ENCODE measurements around the gene NINJ2. TPM values are rescaled to one million over a fixed set of nuclear protein-coding genes. Genes with fewer than 3 reads are reported as not detected.

The NINJ2 gene
- total RNA-seq, 2 experiments from 2014 or later, result 1.4 to 1.9 TPM

DNA sequence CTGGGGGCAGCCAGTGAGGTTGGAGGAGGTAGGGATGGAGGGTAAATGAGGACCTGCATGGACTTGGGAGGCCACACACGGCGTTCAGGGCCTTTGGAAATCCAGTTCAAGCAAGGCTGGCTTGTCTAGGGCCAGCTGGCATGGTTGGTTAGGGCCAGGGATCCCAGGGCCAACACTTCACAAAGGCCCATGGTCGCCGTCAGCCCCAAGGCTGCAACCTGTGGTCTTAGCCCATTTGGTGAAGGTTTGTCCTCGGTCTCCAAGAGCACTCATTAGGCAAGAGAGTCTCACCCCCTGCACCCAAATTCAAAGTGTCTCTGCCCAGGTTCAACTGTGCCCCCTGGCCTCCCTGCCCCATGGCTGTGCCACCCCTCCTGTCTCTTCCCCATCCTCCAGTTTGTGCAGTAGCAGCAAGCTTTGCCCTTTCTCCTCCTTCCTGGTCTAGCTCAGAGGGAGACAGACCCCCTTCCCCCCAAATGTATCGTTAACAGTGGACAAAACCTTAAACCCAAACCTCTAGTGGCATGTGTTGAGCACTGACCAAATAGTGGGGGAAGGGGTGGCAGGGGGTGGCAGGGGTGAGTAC lies 94.1 kb downstream of the NINJ2 start:
- Mint-ChIP-seq H3K27me3 (no peaks in the 10 kb centered on the region), H3K36me3 (no peaks in the 10 kb centered on the region), H3K4me3 (peak overlapping the region; percentile 81), H3K4me1 (peaks cover 40% of the 10 kb centered on the region), H3K9me3 (no peaks in the 10 kb centered on the region), H3K27ac (peak overlapping the region; percentile 60)
- DNase-seq, result no peak

DNA sequence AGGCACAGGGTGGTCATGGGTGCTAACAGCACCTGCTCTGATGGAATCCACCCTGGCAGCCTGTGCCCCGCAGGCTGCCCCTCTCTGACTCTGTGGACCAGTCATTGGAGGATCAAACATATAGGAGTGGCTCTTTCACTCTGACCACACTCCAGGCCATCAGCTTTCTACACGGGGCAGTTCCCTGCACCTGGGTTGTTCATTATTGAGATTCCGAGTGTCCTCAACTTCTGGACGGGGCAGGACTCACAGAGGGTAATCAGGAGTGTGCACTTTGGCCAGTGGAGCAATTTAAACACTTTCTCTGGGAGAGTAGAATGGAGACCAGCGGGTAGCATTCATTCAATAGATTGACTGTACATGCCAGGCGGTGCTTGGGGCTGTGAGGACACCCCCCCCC lies 94.8 kb downstream of the NINJ2 start:
- no peaks in the 10 kb centered on the region for H3K36me3 Mint-ChIP-seq
- no peak for DNase-seq
- no peaks in the 10 kb centered on the region for H3K27me3 Mint-ChIP-seq
- no peak overlapping the region for H3K27ac Mint-ChIP-seq
- H3K4me1 Mint-ChIP-seq, result peaks cover 47% of the 10 kb centered on the region
- H3K4me3 Mint-ChIP-seq, result no peak overlapping the region
- H3K9me3 Mint-ChIP-seq, result no peaks in the 10 kb centered on the region

DNA sequence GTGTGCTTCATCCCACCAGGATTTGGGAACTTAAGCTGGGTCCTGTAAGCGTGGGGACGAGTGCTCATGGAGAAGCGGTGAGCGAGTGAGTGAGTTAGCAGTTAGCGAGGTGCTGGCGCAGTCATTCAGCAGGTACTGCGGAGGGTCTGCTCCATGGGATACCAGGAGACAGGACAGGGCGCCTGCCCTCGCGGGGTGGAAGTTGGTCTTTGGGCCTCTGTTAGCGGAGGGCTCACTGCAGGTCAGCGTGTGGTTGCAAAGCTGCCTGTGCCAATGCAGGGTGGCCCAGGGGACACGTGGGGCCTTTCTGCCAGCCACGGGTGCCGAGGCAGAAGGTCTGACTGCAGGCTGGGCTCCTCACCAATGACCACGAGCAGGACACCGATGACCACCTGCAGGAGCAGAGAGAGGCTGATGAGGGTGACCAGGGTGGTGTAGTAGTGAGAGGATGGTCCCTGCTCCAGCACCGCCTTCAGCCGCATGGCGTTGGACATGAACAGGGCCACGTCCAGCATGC lies 97.6 kb downstream of the NINJ2 start:
- H3K36me3 Mint-ChIP-seq, result no peaks in the 10 kb centered on the region
- H3K27ac Mint-ChIP-seq, result no peak overlapping the region

DNA sequence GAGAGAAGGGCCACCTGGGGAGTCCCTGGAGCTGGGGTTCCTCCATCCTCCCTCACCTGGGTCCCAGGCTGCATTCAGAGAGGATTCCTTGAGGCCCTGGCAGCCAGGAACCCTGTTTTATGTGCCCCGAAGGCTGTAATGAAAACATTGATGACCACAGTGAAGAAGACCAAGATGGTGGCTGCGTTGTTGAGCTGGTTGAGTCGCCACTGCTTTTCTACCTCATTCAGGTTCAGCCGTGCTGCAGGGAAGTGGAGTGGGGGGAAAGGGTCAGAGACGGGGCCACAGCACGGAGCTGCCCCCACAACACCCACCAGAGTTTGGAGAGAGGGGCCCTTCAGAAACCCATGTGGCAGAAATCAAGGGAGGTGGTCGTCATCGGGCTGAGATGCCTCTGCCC lies 98.1 kb downstream of the NINJ2 start:
- DNase-seq, result no peak
- no peaks in the 10 kb centered on the region for H3K9me3 Mint-ChIP-seq
- peaks cover 53% of the 10 kb centered on the region for H3K4me1 Mint-ChIP-seq
- no peak overlapping the region for H3K4me3 Mint-ChIP-seq
- no peaks in the 10 kb centered on the region for H3K27me3 Mint-ChIP-seq
- H3K36me3 Mint-ChIP-seq, result no peaks in the 10 kb centered on the region
- no peak overlapping the region for H3K27ac Mint-ChIP-seq

More for the DNA sequence above, 97.6 kb downstream of the NINJ2 start:
- no peak for DNase-seq
- Mint-ChIP-seq H3K9me3 (no peaks in the 10 kb centered on the region), H3K27me3 (no peaks in the 10 kb centered on the region), H3K4me3 (no peak overlapping the region), H3K4me1 (peaks cover 53% of the 10 kb centered on the region)

DNA sequence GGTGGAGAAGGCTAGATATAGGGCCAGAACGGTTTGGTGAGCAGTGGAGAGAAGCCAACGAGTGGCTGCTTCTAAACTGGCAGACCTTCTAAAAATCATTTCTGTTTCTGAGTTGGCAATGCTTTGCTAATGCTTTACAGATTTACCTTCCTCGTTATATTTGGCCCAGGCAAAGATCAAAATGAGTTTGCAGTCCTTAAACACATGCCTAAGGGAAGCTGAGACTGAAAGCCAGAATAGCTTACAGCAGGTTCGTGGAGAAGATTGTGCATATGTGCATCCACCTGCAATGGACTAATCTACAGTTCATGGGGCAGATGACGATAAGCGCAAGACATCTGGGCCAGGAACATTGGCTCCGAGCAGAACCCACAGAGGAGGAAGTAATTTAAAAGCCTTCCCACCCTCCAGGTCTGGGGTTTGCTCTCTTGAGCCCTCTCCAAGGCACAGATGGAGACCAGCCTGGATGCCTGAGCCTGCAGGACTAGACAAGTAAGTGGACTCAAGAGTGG lies 99.4 kb downstream of the NINJ2 start:
- peaks cover 45% of the 10 kb centered on the region for H3K4me1 Mint-ChIP-seq
- peak overlapping the region; percentile 73 for H3K27ac Mint-ChIP-seq
- H3K36me3 Mint-ChIP-seq, result no peaks in the 10 kb centered on the region

DNA sequence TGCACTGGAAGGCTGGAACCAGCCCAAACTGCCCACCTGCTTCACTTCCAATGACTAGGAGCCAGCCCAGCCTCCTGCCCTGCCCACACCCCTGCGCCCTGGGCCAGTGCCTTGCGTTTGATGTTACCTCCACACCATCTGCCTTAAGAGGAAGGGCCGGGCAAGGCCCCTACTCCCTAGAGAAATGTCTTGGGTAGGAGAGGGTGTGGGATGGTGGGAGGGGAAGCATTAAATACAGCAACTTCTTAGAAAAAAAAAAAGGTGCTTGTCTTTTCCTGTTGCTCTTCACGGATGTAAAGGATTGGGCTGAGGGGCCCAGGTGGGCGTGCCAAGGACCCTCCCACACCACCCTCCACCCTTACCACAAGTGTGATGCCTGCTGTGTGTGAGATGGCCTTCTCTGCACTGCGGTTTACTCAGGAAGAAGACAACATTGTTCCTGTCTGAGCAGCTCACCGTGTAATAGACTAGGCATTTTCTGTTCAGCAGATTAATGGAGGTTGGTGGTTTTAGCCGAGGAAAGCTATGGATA lies 99.9 kb downstream of the NINJ2 start:
- Mint-ChIP-seq H3K4me1 (peaks cover 42% of the 10 kb centered on the region), H3K36me3 (no peaks in the 10 kb centered on the region), H3K27me3 (no peaks in the 10 kb centered on the region), H3K9me3 (no peaks in the 10 kb centered on the region), H3K27ac (peak overlapping the region; percentile 73), H3K4me3 (peak overlapping the region; percentile 62)
- DNase-seq, result peak; percentile 48

More for the DNA sequence above, 99.4 kb downstream of the NINJ2 start:
- Mint-ChIP-seq H3K4me3 (peak overlapping the region; percentile 62), H3K9me3 (no peaks in the 10 kb centered on the region), H3K27me3 (no peaks in the 10 kb centered on the region)
- DNase-seq, result no peak

DNA sequence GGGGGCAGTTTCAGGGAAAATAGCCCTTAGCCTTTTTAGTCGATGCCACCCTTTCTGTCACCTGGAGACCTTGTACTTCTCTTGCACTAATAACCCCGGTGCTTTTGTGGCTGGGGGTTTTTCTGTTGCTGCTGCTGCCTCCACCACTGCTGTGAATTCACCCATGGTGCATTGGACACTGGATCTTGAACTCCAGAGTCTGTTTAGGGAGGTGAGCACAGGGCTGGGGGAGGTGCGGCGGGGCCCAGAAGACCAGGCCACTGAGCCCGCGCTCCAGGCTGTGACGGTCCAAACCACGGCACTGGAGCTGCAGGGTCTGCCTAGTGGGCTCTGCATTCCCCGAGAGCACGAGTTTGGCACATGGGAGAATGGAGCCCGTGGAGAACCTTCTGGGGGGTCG lies 100.6 kb downstream of the NINJ2 start:
- no peaks in the 10 kb centered on the region for H3K9me3 Mint-ChIP-seq
- no peak for DNase-seq
- peak overlapping the region; percentile 40 for H3K4me3 Mint-ChIP-seq
- H3K4me1 Mint-ChIP-seq, result peaks cover 41% of the 10 kb centered on the region
- no peaks in the 10 kb centered on the region for H3K27me3 Mint-ChIP-seq
- peak overlapping the region; percentile 73 for H3K27ac Mint-ChIP-seq
- H3K36me3 Mint-ChIP-seq, result no peaks in the 10 kb centered on the region

DNA sequence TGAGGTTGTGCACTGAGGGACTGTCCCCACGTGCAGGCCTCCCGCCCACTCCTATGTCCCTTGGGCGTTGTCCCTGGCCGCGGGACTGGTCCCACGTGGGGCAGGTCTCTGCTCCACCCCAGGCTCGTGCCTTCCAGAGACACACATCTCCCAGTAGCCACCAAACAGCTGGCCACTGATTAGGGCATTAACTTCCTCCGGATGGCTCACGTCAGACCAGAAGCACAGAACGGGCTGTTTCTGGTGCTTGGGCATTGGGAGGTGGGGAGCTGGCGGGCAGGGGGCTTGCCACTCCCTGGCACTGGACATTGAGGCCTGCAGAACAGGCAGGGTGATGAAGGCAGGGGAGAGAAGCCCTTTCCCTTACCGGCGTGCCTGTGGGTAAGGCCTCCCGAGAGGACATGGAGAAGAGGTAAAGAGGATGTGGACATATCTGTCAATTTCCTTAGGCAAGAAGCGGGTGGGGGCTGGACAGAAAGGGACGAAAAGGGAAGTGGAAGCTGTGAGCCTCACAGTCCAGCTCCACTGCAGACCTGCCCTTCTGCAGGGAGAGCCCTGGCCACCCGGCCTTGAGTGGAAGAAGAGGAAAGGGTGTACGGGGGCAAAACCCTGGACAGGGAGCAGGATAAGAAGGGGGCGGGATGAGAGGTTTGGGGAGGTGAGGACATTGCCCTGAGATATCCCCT lies 101.2 kb downstream of the NINJ2 start:
- Mint-ChIP-seq H3K27me3 (no peaks in the 10 kb centered on the region), H3K36me3 (no peaks in the 10 kb centered on the region), H3K4me3 (no peak overlapping the region), H3K9me3 (no peaks in the 10 kb centered on the region), H3K27ac (no peak overlapping the region), H3K4me1 (peaks cover 41% of the 10 kb centered on the region)
- no peak for DNase-seq

DNA sequence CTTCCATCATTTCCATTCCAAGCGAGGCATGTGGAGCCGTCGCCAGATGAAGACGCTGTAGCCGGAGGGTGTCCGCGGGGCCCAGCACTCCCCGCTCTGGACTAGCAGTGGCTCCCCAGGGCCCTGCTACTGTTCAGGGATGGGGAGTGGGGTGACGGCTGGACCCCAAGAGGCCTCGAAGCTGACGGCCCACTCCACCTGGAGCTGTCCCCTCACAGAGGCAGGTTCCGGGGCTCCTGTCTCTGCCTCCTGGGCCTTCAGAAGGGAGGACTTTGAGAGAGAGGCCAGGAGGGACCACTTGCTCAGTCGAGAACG lies 101.9 kb downstream of the NINJ2 start:
- no peaks in the 10 kb centered on the region for H3K27me3 Mint-ChIP-seq
- DNase-seq, result no peak
- peaks cover 39% of the 10 kb centered on the region for H3K4me1 Mint-ChIP-seq
- no peaks in the 10 kb centered on the region for H3K9me3 Mint-ChIP-seq
- no peaks in the 10 kb centered on the region for H3K36me3 Mint-ChIP-seq
- H3K27ac Mint-ChIP-seq, result no peak overlapping the region
- no peak overlapping the region for H3K4me3 Mint-ChIP-seq

DNA sequence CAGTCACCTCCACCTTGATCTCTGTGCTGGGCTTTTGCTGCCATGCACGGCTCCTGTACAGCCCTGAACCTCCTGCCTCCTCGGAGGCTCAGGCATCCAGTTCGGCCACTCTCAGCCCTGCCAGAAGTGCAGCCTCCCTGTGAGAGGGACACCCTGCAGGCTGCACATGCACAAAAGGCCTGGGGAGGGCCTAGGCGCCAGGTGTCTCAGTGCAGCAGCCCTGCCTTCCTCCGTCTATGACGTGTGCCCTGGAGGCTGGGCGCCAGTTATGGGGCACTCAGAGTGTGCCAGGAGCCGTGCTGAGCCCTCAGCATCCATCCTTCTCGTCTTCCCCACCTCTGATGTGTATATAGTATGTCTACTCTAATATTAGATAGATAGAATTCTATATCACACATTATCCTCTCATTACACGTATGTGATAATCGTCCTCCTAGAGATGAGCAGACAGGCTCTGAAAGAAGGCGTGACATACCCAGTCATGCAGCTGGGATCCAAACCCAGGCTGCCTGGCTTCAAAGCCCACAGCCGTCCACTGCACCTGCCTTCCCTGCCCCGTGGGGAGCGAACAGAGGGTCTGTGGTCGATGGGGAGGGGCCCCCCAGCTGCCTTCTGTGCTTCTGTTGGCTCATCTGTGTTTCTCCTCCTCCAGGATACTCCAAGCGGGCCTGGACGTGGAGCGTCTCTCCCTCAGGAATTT lies 102.4 kb downstream of the NINJ2 start:
- Mint-ChIP-seq H3K27me3 (no peaks in the 10 kb centered on the region), H3K27ac (no peak overlapping the region)
- DNase-seq, result no peak

DNA sequence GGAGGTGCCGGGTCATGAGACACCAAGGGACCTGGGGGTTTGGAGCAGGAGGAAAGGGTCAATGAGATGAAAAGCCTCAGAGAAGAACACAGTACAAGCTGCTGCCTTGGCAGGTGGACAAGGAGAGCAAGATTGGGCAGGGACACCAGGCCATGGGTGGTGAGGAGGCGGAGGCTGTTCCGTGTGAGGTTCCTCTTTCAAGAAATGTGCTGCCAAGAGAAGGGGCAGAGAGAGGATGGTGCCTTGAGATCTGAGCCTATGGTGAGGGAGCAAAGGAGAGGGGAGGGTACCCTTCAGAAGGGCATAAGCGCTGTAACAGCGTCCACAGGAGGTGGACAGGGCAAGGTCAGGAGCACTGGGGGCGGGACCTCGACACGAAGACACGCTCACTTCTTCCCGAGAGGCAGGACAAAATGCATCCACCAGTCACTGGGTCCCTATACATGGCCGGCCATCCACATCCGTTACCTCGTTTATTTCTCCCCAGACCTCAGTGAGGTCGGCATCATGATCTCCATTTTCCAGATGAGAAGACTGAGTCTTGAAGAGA lies 103.3 kb downstream of the NINJ2 start:
- Mint-ChIP-seq H3K9me3 (no peaks in the 10 kb centered on the region), H3K36me3 (no peaks in the 10 kb centered on the region), H3K27ac (no peak overlapping the region), H3K4me1 (peaks cover 29% of the 10 kb centered on the region), H3K27me3 (no peaks in the 10 kb centered on the region), H3K4me3 (no peak overlapping the region)
- DNase-seq, result no peak

More for the DNA sequence above, 102.4 kb downstream of the NINJ2 start:
- Mint-ChIP-seq H3K4me3 (no peak overlapping the region), H3K36me3 (no peaks in the 10 kb centered on the region), H3K9me3 (no peaks in the 10 kb centered on the region), H3K4me1 (peaks cover 35% of the 10 kb centered on the region)

DNA sequence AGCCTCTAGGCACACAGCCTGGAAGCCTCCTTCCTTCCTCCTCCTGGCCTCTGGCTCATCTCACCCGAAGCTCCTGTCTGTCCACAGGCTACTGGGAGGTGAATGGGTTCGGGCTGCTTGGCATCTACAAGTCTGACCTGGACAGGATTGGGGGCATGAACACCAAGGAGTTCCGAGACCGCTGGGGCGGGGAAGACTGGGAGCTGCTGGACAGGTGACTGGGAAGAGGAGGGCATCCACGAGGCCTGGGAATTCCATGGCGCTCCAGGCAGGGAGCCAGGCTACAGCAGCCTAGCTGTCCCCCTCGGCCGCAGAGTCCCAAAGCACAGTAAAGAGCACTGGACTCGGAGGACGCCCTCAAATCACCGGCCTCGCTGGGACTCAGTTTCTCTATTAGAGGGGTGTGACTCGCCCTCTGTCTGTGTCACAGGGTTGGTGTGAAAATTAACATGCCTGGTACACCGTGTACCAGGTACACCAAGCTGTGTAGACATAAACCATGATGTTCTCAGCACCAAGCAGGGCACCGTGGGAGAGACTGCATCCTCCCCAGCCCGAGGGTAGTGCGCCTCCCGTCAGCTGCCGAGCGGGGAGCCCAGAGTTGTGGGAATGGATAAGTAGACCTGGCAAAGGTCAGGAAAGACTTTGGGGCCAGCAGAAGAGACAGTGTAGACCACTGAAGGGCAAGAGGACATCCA lies 103.9 kb downstream of the NINJ2 start:
- H3K27me3 Mint-ChIP-seq, result no peaks in the 10 kb centered on the region
- DNase-seq, result no peak
- no peaks in the 10 kb centered on the region for H3K9me3 Mint-ChIP-seq
- H3K27ac Mint-ChIP-seq, result no peak overlapping the region
- H3K4me3 Mint-ChIP-seq, result no peak overlapping the region
- no peaks in the 10 kb centered on the region for H3K36me3 Mint-ChIP-seq
- H3K4me1 Mint-ChIP-seq, result peaks cover 25% of the 10 kb centered on the region

DNA sequence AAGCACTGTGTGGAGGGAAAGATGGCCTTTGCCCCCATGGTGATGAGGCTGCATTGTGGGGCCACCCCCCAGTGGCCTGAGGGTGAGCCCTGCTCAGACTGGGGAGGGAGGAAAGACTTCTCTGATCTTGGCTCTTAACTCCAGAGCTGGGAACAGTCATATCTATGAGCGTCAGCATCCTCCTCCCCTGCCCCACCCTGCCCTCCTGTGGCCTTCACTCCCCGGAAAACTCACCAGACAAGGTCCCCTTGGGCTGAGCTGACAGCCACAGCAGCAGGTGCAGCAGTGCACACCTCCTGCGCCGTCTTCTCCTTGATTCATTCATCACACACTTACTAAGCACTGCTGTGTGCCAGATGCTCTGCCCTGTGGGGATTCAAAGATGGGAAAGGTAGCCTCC lies 104.7 kb downstream of the NINJ2 start:
- H3K27me3 Mint-ChIP-seq, result no peaks in the 10 kb centered on the region
- peaks cover 22% of the 10 kb centered on the region for H3K4me1 Mint-ChIP-seq
- DNase-seq, result no peak
- no peaks in the 10 kb centered on the region for H3K36me3 Mint-ChIP-seq
- no peaks in the 10 kb centered on the region for H3K9me3 Mint-ChIP-seq
- H3K27ac Mint-ChIP-seq, result no peak overlapping the region
- no peak overlapping the region for H3K4me3 Mint-ChIP-seq

DNA sequence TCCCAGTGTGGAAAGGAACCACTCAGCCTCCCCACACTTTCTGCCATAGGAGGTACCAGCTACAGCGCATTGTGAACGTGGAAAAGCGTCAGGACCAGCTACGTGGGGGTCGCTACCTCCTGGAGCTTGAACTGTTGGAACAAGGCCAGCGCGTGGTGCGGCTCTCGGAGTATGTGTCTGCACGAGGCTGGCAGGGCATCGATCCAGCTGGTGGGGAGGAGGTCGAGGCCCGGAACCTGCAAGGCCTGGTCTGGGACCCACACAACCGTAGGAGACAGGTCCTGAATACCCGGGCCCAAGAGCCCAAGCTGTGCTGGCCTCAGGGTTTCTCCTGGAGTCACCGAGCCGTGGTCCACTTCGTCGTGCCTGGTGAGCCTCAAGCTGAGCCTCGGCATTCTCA lies 106.7 kb downstream of the NINJ2 start:
- no peaks in the 10 kb centered on the region for H3K9me3 Mint-ChIP-seq
- DNase-seq, result no peak
- H3K4me1 Mint-ChIP-seq, result peaks cover 25% of the 10 kb centered on the region
- no peaks in the 10 kb centered on the region for H3K27me3 Mint-ChIP-seq
- H3K27ac Mint-ChIP-seq, result no peak overlapping the region
- no peak overlapping the region for H3K4me3 Mint-ChIP-seq
- no peaks in the 10 kb centered on the region for H3K36me3 Mint-ChIP-seq

DNA sequence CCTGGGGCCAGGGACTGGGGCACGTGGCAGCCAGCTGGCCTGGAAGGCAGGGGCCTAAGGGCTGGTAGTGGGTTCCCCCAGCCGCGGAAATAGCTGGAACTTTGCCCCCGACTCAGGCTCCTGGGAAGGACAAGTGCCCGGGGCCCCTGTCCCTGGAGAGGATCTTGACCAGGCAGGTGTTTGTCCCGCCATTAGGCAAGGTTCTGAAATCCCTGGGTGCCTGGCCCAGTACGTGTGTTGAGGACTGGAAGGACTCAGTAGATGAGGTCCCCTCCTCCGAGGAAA lies 109.3 kb downstream of the NINJ2 start:
- Mint-ChIP-seq H3K9me3 (no peaks in the 10 kb centered on the region), H3K27ac (no peak overlapping the region), H3K36me3 (no peaks in the 10 kb centered on the region), H3K4me1 (peaks cover 28% of the 10 kb centered on the region), H3K27me3 (no peaks in the 10 kb centered on the region), H3K4me3 (no peak overlapping the region)
- DNase-seq, result no peak

Measured in activated naive CD8-positive, alpha-beta T cell treated with anti-CD3 and anti-CD28 coated beads for 36 hours (primary cell).